NCI-H524 (cell line): Measurements from ENCODE around the gene NECTIN1.
A peak's percentile ranks its signal among the peaks of the same experiment; 100 is the strongest.

Experiments
- DNase-seq, 2 experiments: peaks; one replicate each; lab custom pipeline; 2025; lab: John Stamatoyannopoulos, UW

The NECTIN1 gene

GRCh38 chr11:119671561-119672015 lies 57.4 kb downstream of the NECTIN1 start:
- peak in 1 of 2 experiments; percentile 21 for DNase-seq

- DNase-seq: peak; percentile 63 to 87
These were observed 57.9 kb downstream of the NECTIN1 start for GRCh38 chr11:119671051-119671450.

- peak in 1 of 2 experiments; percentile 38 for DNase-seq
These were observed 59.5 kb downstream of the NECTIN1 start for GRCh38 chr11:119669487-119669886.

GRCh38 chr11:119668676-119669075 lies 60.3 kb downstream of the NECTIN1 start:
- no peak for DNase-seq

GRCh38 chr11:119666463-119667131 lies 62.4 kb downstream of the NECTIN1 start:
- peak in 1 of 2 experiments; percentile 66 for DNase-seq

GRCh38 chr11:119666061-119666460 lies 62.9 kb downstream of the NECTIN1 start:
- no peak for DNase-seq

GRCh38 chr11:119664701-119665420 lies 64.1 kb downstream of the NECTIN1 start:
- no peak for DNase-seq

GRCh38 chr11:119664063-119664572 lies 64.9 kb downstream of the NECTIN1 start:
- DNase-seq: peak; percentile 87 to 94

- DNase-seq: no peak
These were observed 65.7 kb downstream of the NECTIN1 start for GRCh38 chr11:119663279-119663678.

GRCh38 chr11:119661226-119661625 lies 67.8 kb downstream of the NECTIN1 start:
- DNase-seq: no peak

GRCh38 chr11:119659971-119660723 lies 68.9 kb downstream of the NECTIN1 start:
- peak in 1 of 2 experiments; percentile 59 for DNase-seq

GRCh38 chr11:119652907-119653659 lies 75.9 kb downstream of the NECTIN1 start:
- DNase-seq: no peak

- DNase-seq: no peak
These were observed 77.0 kb downstream of the NECTIN1 start for GRCh38 chr11:119651802-119652584.

- DNase-seq: no peak
These were observed 78.7 kb downstream of the NECTIN1 start for GRCh38 chr11:119650251-119650650.

GRCh38 chr11:119647254-119647653 lies 81.7 kb downstream of the NECTIN1 start:
- DNase-seq: no peak

GRCh38 chr11:119645018-119645417 lies 84.0 kb downstream of the NECTIN1 start:
- DNase-seq: no peak

- no peak for DNase-seq
These were observed 84.5 kb downstream of the NECTIN1 start for GRCh38 chr11:119644502-119644901.

- no peak for DNase-seq
These were observed 85.1 kb downstream of the NECTIN1 start for GRCh38 chr11:119643876-119644225.

- no peak for DNase-seq
These were observed 85.7 kb downstream of the NECTIN1 start for GRCh38 chr11:119643212-119643875.

GRCh38 chr11:119641983-119642745 lies 86.8 kb downstream of the NECTIN1 start:
- DNase-seq: peak in 1 of 2 experiments; percentile 56
